Measurements from ENCODE around the gene SRP68. TPM values are rescaled to one million over a fixed set of nuclear protein-coding genes. Genes with fewer than 3 reads are reported as not detected.

SRP68 gene
- total and polyA plus RNA-seq, 4 donors = 17.7 to 36.7 (median 28.7) TPM

DNA sequence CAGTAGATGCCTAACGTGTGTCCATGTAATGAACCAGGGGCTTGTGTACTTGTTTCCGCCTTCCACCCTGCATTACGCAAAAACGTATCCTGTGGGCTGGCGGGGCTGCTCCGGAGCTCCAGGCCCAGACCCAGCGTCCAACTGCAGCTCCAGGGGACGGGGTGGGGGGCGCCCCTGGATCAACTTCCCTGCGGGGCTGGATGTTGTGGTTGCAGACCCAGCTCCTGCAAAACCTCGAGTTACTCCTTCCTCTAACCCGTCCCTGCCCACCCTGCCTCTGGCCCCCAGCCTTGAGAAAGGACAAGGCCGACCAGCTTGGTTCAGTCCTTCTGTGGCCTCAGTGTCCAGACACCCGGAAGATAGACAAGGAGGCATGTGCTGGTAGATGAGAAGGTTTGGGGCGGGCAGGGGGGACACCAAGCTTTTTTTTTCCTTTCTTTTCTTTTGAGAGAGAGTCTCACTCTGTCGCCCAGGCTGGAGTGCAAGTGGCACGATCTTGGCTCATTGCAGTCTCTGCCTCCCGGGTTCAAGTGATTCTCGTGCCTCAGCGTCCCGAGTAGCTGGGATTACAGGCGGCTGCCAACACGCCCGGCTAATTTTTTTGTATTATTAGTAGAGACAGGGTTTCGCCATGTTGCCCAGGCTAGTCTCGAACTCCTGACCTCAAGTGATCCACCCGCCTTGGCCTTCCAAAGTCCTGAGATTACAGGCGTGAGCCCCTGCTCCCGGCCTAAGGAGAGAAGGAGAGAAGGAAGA is 32.0 kb upstream of the SRP68 start:
- peak overlapping the region; percentile 17 to 61 for H3K27ac ChIP-seq (ENCODE audit: low read depth in 1 of 2, low read length in 2 of 2)
- 84% methylated on average over 29 of the region's 29 CpGs for WGBS
- peak overlapping the region in 1 of 2 donors; percentile 53 for H3K9ac ChIP-seq (ENCODE audit: low read depth in 1 of 2, low read length in 2 of 2)
- peaks cover 8 to 17% (median 12%) of the 10 kb centered on the region in 4 donors for H3K36me3 ChIP-seq (ENCODE audit: control insufficient read depth in 4 of 4, insufficient read depth in 3 of 4, low read depth in 1 of 4, low read length in 3 of 4)
- H3K4me1 ChIP-seq (ENCODE audit: control insufficient read depth in 4 of 4, insufficient read depth in 4 of 4, low read length in 3 of 4) = peaks cover 3 to 14% (median 8%) of the 10 kb centered on the region in 4 donors
- no peaks in the 10 kb centered on the region for H3K9me3 ChIP-seq (ENCODE audit: control insufficient read depth in 4 of 4, low read length in 3 of 4)
- no peak for DNase-seq (ENCODE audit: low spot score)
- no peak for TF ChIP-seq RXRA (IDR thresholded peaks at IDR 0.05)
- TF ChIP-seq GABPA (IDR thresholded peaks at IDR 0.05 in 1 of 2, conservative IDR thresholded peaks at IDR 0.05 in 1 of 2) = no peak
- no peak for TF ChIP-seq NR2F2 (IDR thresholded peaks at IDR 0.05)
- TF ChIP-seq RAD21 (IDR thresholded peaks at IDR 0.05) = no peak
- TF ChIP-seq, protein P1, sequence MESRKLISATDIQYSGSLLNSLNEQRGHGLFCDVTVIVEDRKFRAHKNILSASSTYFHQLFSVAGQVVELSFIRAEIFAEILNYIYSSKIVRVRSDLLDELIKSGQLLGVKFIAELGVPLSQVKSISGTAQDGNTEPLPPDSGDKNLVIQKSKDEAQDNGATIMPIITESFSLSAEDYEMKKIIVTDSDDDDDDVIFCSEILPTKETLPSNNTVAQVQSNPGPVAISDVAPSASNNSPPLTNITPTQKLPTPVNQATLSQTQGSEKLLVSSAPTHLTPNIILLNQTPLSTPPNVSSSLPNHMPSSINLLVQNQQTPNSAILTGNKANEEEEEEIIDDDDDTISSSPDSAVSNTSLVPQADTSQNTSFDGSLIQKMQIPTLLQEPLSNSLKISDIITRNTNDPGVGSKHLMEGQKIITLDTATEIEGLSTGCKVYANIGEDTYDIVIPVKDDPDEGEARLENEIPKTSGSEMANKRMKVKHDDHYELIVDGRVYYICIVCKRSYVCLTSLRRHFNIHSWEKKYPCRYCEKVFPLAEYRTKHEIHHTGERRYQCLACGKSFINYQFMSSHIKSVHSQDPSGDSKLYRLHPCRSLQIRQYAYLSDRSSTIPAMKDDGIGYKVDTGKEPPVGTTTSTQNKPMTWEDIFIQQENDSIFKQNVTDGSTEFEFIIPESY (IDR thresholded peaks at IDR 0.05) = no peak
- TF ChIP-seq, protein P2, sequence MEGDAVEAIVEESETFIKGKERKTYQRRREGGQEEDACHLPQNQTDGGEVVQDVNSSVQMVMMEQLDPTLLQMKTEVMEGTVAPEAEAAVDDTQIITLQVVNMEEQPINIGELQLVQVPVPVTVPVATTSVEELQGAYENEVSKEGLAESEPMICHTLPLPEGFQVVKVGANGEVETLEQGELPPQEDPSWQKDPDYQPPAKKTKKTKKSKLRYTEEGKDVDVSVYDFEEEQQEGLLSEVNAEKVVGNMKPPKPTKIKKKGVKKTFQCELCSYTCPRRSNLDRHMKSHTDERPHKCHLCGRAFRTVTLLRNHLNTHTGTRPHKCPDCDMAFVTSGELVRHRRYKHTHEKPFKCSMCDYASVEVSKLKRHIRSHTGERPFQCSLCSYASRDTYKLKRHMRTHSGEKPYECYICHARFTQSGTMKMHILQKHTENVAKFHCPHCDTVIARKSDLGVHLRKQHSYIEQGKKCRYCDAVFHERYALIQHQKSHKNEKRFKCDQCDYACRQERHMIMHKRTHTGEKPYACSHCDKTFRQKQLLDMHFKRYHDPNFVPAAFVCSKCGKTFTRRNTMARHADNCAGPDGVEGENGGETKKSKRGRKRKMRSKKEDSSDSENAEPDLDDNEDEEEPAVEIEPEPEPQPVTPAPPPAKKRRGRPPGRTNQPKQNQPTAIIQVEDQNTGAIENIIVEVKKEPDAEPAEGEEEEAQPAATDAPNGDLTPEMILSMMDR (IDR thresholded peaks at IDR 0.05; ENCODE audit: low read depth, low read length, missing input control) = no peak
- no peak for TF ChIP-seq YY1 (IDR thresholded peaks at IDR 0.05)
- peak overlapping the region; percentile 76 to 96 (median 94) for H3K4me3 ChIP-seq (ENCODE audit: low read depth in 1 of 3, low read length in 3 of 3)
- H3K27me3 ChIP-seq (ENCODE audit: control insufficient read depth in 4 of 4, insufficient read depth in 4 of 4, low read length in 3 of 4) = no peaks in the 10 kb centered on the region

DNA sequence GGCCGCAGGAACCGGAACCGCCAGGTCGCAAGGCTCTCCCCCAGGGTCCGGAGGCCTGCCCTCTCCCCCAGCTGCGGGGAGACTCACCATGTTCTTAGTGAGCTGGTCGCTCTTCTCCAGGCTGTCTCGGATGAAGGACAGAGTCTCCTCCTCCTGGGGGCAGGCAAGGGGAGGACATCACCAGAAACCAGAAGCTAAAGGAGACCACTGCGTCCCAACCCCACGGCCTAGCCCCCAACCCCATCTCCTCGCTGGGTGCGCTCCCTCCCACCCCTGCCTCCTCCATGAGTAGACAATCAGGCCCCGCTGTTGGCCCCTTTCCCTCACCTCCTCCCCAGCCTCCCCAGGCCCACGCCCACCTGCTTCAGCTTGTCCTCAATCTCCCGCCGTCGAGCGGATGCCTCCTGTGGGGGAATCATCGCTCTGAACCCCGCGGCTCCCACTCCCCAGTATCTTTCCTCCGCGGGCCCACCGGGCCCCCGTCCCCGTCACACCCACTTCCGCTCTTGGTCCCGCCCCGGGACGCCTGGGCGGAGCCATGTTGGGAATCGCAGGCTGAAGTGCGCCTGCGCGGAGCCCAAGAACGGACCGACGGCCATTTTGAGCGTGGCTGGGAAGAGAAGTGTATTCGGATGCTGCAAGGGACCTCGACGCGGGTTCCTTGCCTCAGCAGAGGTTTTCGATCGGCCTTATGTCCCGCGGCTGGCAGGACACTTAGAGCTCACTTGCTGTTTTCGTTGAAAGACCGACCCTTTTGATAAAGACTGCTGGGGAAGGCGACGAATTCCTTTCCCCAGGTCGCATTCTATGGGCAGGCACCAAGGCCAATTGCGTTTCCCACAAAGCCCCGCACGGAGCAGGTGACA is 31.2 kb upstream of the SRP68 start, which contains the start of gene EXOC7:
Gene EXOC7, minus strand, starts transcription at position 514 of the 866 bp plus-strand sequence. Its CDS starts 95 bp downstream, at position 419.
- Histone ChIP-seq H3K27ac (ENCODE audit: low read depth in 1 of 2, low read length in 2 of 2) (peak within 1 kb of the TSS; percentile 17 to 61), H3K9me3 (ENCODE audit: control insufficient read depth in 4 of 4, low read length in 3 of 4) (no peaks in the 10 kb centered on the region), H3K27me3 (ENCODE audit: control insufficient read depth in 4 of 4, insufficient read depth in 4 of 4, low read length in 3 of 4) (no peaks in the 10 kb centered on the region), H3K9ac (ENCODE audit: low read depth in 1 of 2, low read length in 2 of 2) (peak within 1 kb of the TSS; percentile 53 to 61), H3K36me3 (ENCODE audit: control insufficient read depth in 4 of 4, insufficient read depth in 3 of 4, low read depth in 1 of 4, low read length in 3 of 4) (peaks cover 8 to 19% (median 12%) of the 10 kb centered on the region in 4 donors), H3K4me3 (ENCODE audit: low read depth in 1 of 3, low read length in 3 of 3) (peak within 1 kb of the TSS; percentile 76 to 96 (median 94)), H3K4me1 (ENCODE audit: control insufficient read depth in 4 of 4, insufficient read depth in 4 of 4, low read length in 3 of 4) (peaks cover 3 to 14% (median 8%) of the 10 kb centered on the region in 4 donors)
- peak; percentile 96 for DNase-seq (ENCODE audit: low spot score)
- no peak for TF ChIP-seq EGR1 (IDR thresholded peaks at IDR 0.05; ENCODE audit: low read depth in 2 of 2)
- TF ChIP-seq YY1 (IDR thresholded peaks at IDR 0.05) = peak; percentile 99
- no peak for TF ChIP-seq SP1 (IDR thresholded peaks at IDR 0.05)
- TF ChIP-seq GABPA (IDR thresholded peaks at IDR 0.05 in 1 of 2, conservative IDR thresholded peaks at IDR 0.05 in 1 of 2) = peak in 1 of 2 donors; percentile 87
- TF ChIP-seq, protein P1 (IDR thresholded peaks at IDR 0.05) = peak; percentile 74
- TF ChIP-seq HNF4G (IDR thresholded peaks at IDR 0.05) = no peak
- TF ChIP-seq, protein P3, sequence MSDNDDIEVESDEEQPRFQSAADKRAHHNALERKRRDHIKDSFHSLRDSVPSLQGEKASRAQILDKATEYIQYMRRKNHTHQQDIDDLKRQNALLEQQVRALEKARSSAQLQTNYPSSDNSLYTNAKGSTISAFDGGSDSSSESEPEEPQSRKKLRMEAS (IDR thresholded peaks at IDR 0.05) = no peak
- TF ChIP-seq, protein P2 (IDR thresholded peaks at IDR 0.05; ENCODE audit: low read depth, low read length, missing input control) = no peak
- WGBS = 5% methylated on average over 55 of the region's 55 CpGs
